Mucosa of descending colon (tissue), 3 donors: ENCODE data around the gene UMAD1. TPM values are rescaled to one million over a fixed set of nuclear protein-coding genes. Genes with fewer than 3 reads are reported as not detected.

Experiments
- ATAC-seq: fragments of 200-7000 bp; cut with Tn5 transposase; one replicate; pipeline ENCODE4 v1.9.1; 2020; ENCODE audit warnings: mild to moderate bottlenecking, moderate library complexity
- DNase-seq, 3 donors: peaks; one replicate each; pipeline ENCODE4 v3.0.0-alpha.2; 2020
- H3K36me3 ChIP-seq: fragments of 200-600 bp; one replicate; pipeline ENCODE4 v1.8.0; 2021; ENCODE audit warnings: low read depth, mild to moderate bottlenecking
- H3K4me1 ChIP-seq: fragments of 200-600 bp; one replicate; pipeline ENCODE4 v1.8.0; 2021; ENCODE audit warnings: low read depth, mild to moderate bottlenecking
- H3K4me3 ChIP-seq: fragments of 200-600 bp; one replicate; pipeline ENCODE4 v1.8.0; 2021; ENCODE audit warnings: mild to moderate bottlenecking
- H3K9me3 ChIP-seq: fragments of 200-600 bp; one replicate; pipeline ENCODE4 v1.8.0; 2021; ENCODE audit warnings: mild to moderate bottlenecking
- CTCF ChIP-seq: fragments of 200-600 bp; IDR thresholded peaks from one replicate; pipeline ENCODE4 v1.8.0; 2022; ENCODE audit warnings: antibody characterized with exemption, mild to moderate bottlenecking
- intact Hi-C, 2 donors: fragments of 100-400 bp; cut with DNase I in 1 of 2; cut with micrococcal nuclease in 1 of 2; formaldehyde crosslinking; loops; one replicate each; pipeline versions ENCODE4 v1.11.0 to v1.11.1; 2022; cut with DNase I, micrococcal nuclease
- total RNA-seq, 3 donors: library from RNA; stranded (reverse); fragmentation: NEBNext Ultra II Directional in 2 of 3; extraction: Animal tissue kit (Norgen Biotek cat#: 25700) in 2 of 3; gene quantifications; one replicate each; pipeline versions ENCODE4 v1.2.1 to v1.2.4, GENCODE V29; 2021 to 2023
- donor health status: DM: no; HTN: no; CAD: no; lungs with moderate emphysema.
- donor health status: DM: no; HTN: no; CAD: no.
- donor health status: DM: no; HTN: yes; CAD: no.

Gene UMAD1
- total RNA-seq, 3 donors from 2014 or later = 18.5 to 22.1 (median 18.6) TPM

GRCh38 chr7:7641129-7641663 lies 644 bp downstream of the UMAD1 start:
- H3K9me3 ChIP-seq = no peaks in the 10 kb centered on the region
- intact Hi-C loops = no loop called here
- H3K4me3 ChIP-seq = peak overlapping the region; percentile 63
- no peak for TF ChIP-seq CTCF
- H3K4me1 ChIP-seq = peaks cover 10% of the 10 kb centered on the region
- DNase-seq (peak in 2 of 3 donors; percentile 31), ATAC-seq (peak; percentile 4)
- H3K36me3 ChIP-seq = no peaks in the 10 kb centered on the region

GRCh38 chr7:7642081-7642480 lies 1.5 kb downstream of the UMAD1 start:
- Histone ChIP-seq H3K4me3 (no peak overlapping the region), H3K9me3 (no peaks in the 10 kb centered on the region), H3K4me1 (peaks cover 10% of the 10 kb centered on the region), H3K36me3 (no peaks in the 10 kb centered on the region)
- peak in 2 of 3 donors; percentile 57 to 63 for DNase-seq
- peak; percentile 42 for ATAC-seq
- intact Hi-C loops = no loop called here
- no peak for TF ChIP-seq CTCF

GRCh38 chr7:7647495-7648036 lies 7.0 kb downstream of the UMAD1 start:
- ATAC-seq = no peak
- H3K4me3 ChIP-seq = no peak overlapping the region
- H3K9me3 ChIP-seq = no peaks in the 10 kb centered on the region
- TF ChIP-seq CTCF = no peak
- H3K36me3 ChIP-seq = no peaks in the 10 kb centered on the region
- intact Hi-C loops = no loop called here
- H3K4me1 ChIP-seq = peaks cover 24% of the 10 kb centered on the region
- no peak for DNase-seq

- ATAC-seq (peak; percentile 61), DNase-seq (no peak)
- H3K9me3 ChIP-seq = no peaks in the 10 kb centered on the region
- intact Hi-C loops = no loop called here
- TF ChIP-seq CTCF = no peak
- H3K36me3 ChIP-seq = no peaks in the 10 kb centered on the region
- no peak overlapping the region for H3K4me3 ChIP-seq
- peaks cover 29% of the 10 kb centered on the region for H3K4me1 ChIP-seq
These were observed 10.2 kb downstream of the UMAD1 start for GRCh38 chr7:7650682-7651206.

GRCh38 chr7:7651479-7651878 lies 10.9 kb downstream of the UMAD1 start:
- TF ChIP-seq CTCF = no peak
- H3K9me3 ChIP-seq = no peaks in the 10 kb centered on the region
- ATAC-seq = peak; percentile 51
- intact Hi-C loops = no loop called here
- no peak for DNase-seq
- no peak overlapping the region for H3K4me3 ChIP-seq
- peaks cover 29% of the 10 kb centered on the region for H3K4me1 ChIP-seq
- no peaks in the 10 kb centered on the region for H3K36me3 ChIP-seq
